SK-N-SH (cell line): Measurements from ENCODE around the gene TPRG1L.

ENCODE experiments used
- CTCF ChIP-seq: fragments of 200-600 bp; sonication (generic); IDR thresholded peaks from 2 replicates; pipeline ENCODE4 v1.6.1; 2017; ENCODE audit warnings: antibody characterized with exemption, mild to moderate bottlenecking, moderate library complexity
- ELF1 ChIP-seq: IDR thresholded peaks from 2 replicates; pipeline ENCODE4 v1.4.0; 2012
- EP300 ChIP-seq, 2 experiments: IDR thresholded peaks; 2 replicates each; pipeline versions ENCODE4 v1.4.0 to v1.6.1; 2012; ENCODE audit warnings: borderline replicate concordance in 1 of 2, low read depth in 1 of 2, low read length in 1 of 2
- EZH2phosphoT487 ChIP-seq: fragments of 200-600 bp; sonication (generic); IDR thresholded peaks from 2 replicates; pipeline ENCODE4 v1.6.1; 2017; ENCODE audit warnings: low read depth, mixed run types, mild to moderate bottlenecking, antibody characterized with exemption, moderate library complexity, borderline replicate concordance
- POLR2AphosphoS5 ChIP-seq: IDR thresholded peaks from 2 replicates; pipeline ENCODE4 v1.6.1; 2012; ENCODE audit warnings: low read depth, low read length
- RAD21 ChIP-seq: IDR thresholded peaks from 2 replicates; pipeline ENCODE4 v1.6.1; 2012; ENCODE audit warnings: mild to moderate bottlenecking, low read length
- REST ChIP-seq: IDR thresholded peaks from 2 replicates; pipeline ENCODE4 v1.6.1; 2012; ENCODE audit warnings: mild to moderate bottlenecking, low read depth, low read length, moderate library complexity
- SMC3 ChIP-seq: IDR thresholded peaks from 2 replicates; pipeline ENCODE4 v1.6.1; 2012; ENCODE audit warnings: low read depth, low read length, improper control_type of control experiment
- TAF1 ChIP-seq: IDR thresholded peaks from 2 replicates; pipeline ENCODE4 v1.6.1; 2012; ENCODE audit warnings: low read depth, mild to moderate bottlenecking, low read length, moderate library complexity, borderline replicate concordance
- TEAD4 ChIP-seq: IDR thresholded peaks from 2 replicates; pipeline ENCODE4 v1.4.0; 2012; ENCODE audit warnings: mild to moderate bottlenecking, borderline replicate concordance; ENCODE audit not compliant: insufficient read depth
- USF2 ChIP-seq: fragments of 150-350 bp; IDR thresholded peaks from 2 replicates; pipeline ENCODE4 v1.6.1; 2017; ENCODE audit warnings: antibody characterized with exemption, low read length, low read depth, borderline replicate concordance

GRCh38 chr1:3669971-3670431, 45.2 kb downstream of the TPRG1L start:
- TF ChIP-seq CTCF (no peak), EP300 (IDR thresholded peaks at IDR 0.05; ENCODE audit: borderline replicate concordance in 1 of 2, low read depth in 1 of 2, low read length in 1 of 2) (no peak), USF2 (no peak), RAD21 (no peak), POLR2AphosphoS5 (no peak), REST (no peak), ELF1 (no peak), EZH2phosphoT487 (no peak), TEAD4 (no peak), TAF1 (no peak), SMC3 (no peak)
